HEK293T (cell line): Measurements from ENCODE around the gene IL18BP.

Source experiments
- FOXA1 ChIP-seq: fragments of 450-650 bp; IDR thresholded peaks from 2 replicates; pipeline ENCODE4 v1.6.1; 2016; ENCODE audit warnings: mild to moderate bottlenecking
- HDGF ChIP-seq: fragments of 450-650 bp; IDR thresholded peaks from 2 replicates; pipeline ENCODE4 v1.6.1; 2017; ENCODE audit warnings: antibody characterized with exemption, borderline replicate concordance

- TF ChIP-seq FOXA1 (no peak), HDGF (no peak)
Measured at GRCh38 chr11:71996946-71997345, 1.8 kb upstream of the IL18BP start.
